Aorta (tissue), 5 donors: ENCODE data around the gene GRPEL2. TPM values are rescaled to one million over a fixed set of nuclear protein-coding genes. Genes with fewer than 3 reads are reported as not detected.
"Not testable (repeated sequence)": the region's sequence is repeated elsewhere in the genome, so short reads cannot be mapped to it uniquely, and the experiment has no call there.

Source experiments
- ATAC-seq: fragments of 200-7000 bp; cut with Tn5 transposase; one replicate; pipeline ENCODE4 v1.9.1; 2022; ENCODE audit warnings: moderate library complexity; ENCODE audit not compliant: low FRiP score
- DNase-seq, 2 donors: peaks; one replicate each; pipeline ENCODE4 v3.0.0-alpha.2; 2020
- H3K27ac ChIP-seq, 2 donors: one replicate each; pipeline ENCODE4 v1.5.1; 2013; ENCODE audit warnings: low read length in 2 of 2, mild to moderate bottlenecking in 2 of 2, moderate library complexity in 2 of 2, control low read depth in 1 of 2, inconsistent platforms in 1 of 2, low read depth in 1 of 2
- H3K27me3 ChIP-seq, 2 donors: one replicate each; pipeline ENCODE4 v1.6.1; 2013; ENCODE audit warnings: control low read depth in 1 of 2, low read length in 1 of 2, mild to moderate bottlenecking in 1 of 2, moderate library complexity in 1 of 2; ENCODE audit not compliant: insufficient read depth in 2 of 2, control insufficient read depth in 1 of 2
- H3K36me3 ChIP-seq, 2 donors: one replicate each; pipeline ENCODE4 v1.6.1; 2013; ENCODE audit warnings: control low read depth in 1 of 2, low read length in 1 of 2, mild to moderate bottlenecking in 1 of 2; ENCODE audit not compliant: insufficient read depth in 2 of 2, control insufficient read depth in 1 of 2
- H3K4me1 ChIP-seq, 2 donors: one replicate each; pipeline ENCODE4 v1.6.1; 2013; ENCODE audit warnings: low read length in 2 of 2, control low read depth in 1 of 2, mild to moderate bottlenecking in 1 of 2, moderate library complexity in 1 of 2; ENCODE audit not compliant: insufficient read depth in 2 of 2, control insufficient read depth in 1 of 2
- H3K4me3 ChIP-seq, 2 donors: one replicate each; pipeline ENCODE4 v1.5.1; 2013; ENCODE audit warnings: low read length in 2 of 2, control low read depth in 1 of 2, mild to moderate bottlenecking in 1 of 2
- H3K9me3 ChIP-seq: one replicate; pipeline ENCODE4 v1.6.1; 2013; ENCODE audit warnings: mild to moderate bottlenecking, low read length; ENCODE audit not compliant: control insufficient read depth
- WGBS, 2 donors: extraction: QIAGEN DNeasy Blood & Tissue Kit; methylation state at CpG; one replicate each; pipeline ENCODE4 v1.1.7; 2013; 5-methylcytosine and 5-hydroxymethylcytosine counted together
- intact Hi-C, 2 donors: fragments of 100-400 bp; cut with DNase I; formaldehyde crosslinking; loops; one replicate each; pipeline versions ENCODE4 v1.14.2 to v1.15.0; 2022
- polyA plus RNA-seq, 2 donors: library from polyadenylated mRNA; stranded (reverse); fragments of 200-250 nt; gene quantifications; one replicate each; pipeline ENCODE4 v1.2.3, GENCODE V29; 2013
- total RNA-seq, 2 donors: library from RNA; stranded (reverse); fragmentation: NEBNext Ultra II Directional; extraction: Animal tissue kit (Norgen Biotek cat#: 25700); gene quantifications; one replicate each; pipeline ENCODE4 v1.2.1, GENCODE V29; 2021
- donor health status: healthy with polysubstance abuse.
- donor health status: Bipolar disorder and iron deficiency.
- donor health status: DM: no; HTN: no; CAD: no.
- donor health status: DM: no; HTN: no; CAD: no.
- donor health status: DM: yes; HTN: yes; CAD: no.

The GRPEL2 gene
- total and polyA plus RNA-seq, 4 donors: 1.6 to 12.9 (median 7.5) TPM

DNA sequence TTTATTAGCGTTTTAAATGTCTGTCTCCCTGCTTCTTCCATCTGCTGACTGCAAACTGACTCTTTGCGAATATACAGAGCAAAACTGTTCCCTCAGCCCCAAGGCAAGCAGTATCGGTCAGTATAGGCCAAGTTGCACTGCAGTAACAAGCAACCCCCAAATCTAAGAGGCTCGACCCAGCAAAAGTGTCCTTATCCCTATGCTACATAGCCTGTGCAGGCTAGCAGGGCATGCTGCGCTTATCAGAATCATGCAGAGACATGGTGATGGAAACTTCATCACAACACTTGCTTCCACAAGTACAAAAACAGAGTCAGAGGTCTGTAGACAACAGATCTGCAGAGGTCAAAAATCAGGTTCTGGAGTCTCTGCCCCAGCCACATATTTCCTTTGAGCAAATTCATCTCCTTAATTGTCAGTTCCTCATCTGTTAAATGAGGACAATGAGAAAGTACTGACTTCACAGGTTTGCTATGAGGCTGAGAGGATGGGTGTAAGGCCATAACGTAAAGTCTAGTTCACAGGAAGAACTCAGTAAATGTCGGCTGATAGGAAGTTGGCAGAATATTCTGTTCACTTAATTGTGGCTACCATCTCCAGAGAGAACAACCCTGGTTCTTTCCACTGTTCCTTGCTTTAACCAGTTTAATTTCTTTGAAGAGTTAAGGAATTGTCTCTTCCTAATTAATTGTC, 43.3 kb downstream of the GRPEL2 start:
- no peak overlapping the region for H3K4me3 ChIP-seq
- H3K4me1 ChIP-seq: peaks cover 0 to 1% of the 10 kb centered on the region in 2 donors
- whole genome bisulfite sequencing, 2 donors: 62 to 72% methylated on average over 7 of the region's 7 CpGs
- no peak for ATAC-seq
- peak overlapping the region; percentile 69 to 95 for H3K27ac ChIP-seq
- intact Hi-C loops: loop anchor here in 1 of 2 donors (1.0 kb wide), 1 partner anchor 18 kb away; no protein-coding TSS in a partner anchor
- H3K27me3 ChIP-seq: no peaks in the 10 kb centered on the region
- H3K9me3 ChIP-seq: no peaks in the 10 kb centered on the region
- peak in 1 of 2 donors; percentile 1 for DNase-seq
- no peaks in the 10 kb centered on the region for H3K36me3 ChIP-seq

- peaks cover 0 to 1% of the 10 kb centered on the region in 2 donors for H3K4me1 ChIP-seq
- intact Hi-C loops: no loop called here
Observed at GRCh38 chr5:149389552-149390495, 44.5 kb downstream of the GRPEL2 start.

DNA sequence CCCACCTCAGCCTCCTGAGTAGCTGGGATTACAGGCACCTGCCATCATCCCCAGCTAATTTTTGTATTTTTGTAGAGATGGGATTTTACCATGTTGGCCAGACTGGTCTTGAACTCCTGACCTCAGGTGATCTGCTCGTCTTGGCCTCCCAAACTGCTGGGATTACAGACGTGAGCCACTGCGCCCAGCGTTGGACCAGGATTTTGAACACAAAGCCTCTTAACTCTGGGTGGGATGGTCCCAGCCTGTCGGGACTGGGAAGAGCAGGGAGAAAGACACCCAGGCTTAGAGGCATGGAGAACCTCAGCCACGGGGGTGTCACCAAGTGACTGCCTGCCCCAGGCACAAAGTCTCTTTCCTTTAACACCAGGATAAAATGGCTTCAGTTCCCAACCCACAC, 45.8 kb downstream of the GRPEL2 start:
- H3K27ac ChIP-seq, H3K27me3 ChIP-seq, H3K4me1 ChIP-seq, H3K36me3 ChIP-seq, H3K9me3 ChIP-seq, H3K4me3 ChIP-seq, intact Hi-C loops, ATAC-seq: not testable (repeated sequence)
- peak in 1 of 2 donors; percentile 43 for DNase-seq
- 87 to 91% methylated on average over 6 of the region's 6 CpGs for WGBS, 2 donors

More at GRCh38 chr5:149389552-149390495, 44.5 kb downstream of the GRPEL2 start:
- Histone ChIP-seq H3K9me3 (no peaks in the 10 kb centered on the region), H3K4me3 (no peak overlapping the region), H3K27me3 (no peaks in the 10 kb centered on the region), H3K36me3 (no peaks in the 10 kb centered on the region), H3K27ac (peak overlapping the region; percentile 52 to 70)
- DNase-seq (peak in 1 of 2 donors; percentile 17), ATAC-seq (no peak)
- WGBS, 2 donors: 41 to 48% methylated on average over 11 of the region's 11 CpGs

DNA sequence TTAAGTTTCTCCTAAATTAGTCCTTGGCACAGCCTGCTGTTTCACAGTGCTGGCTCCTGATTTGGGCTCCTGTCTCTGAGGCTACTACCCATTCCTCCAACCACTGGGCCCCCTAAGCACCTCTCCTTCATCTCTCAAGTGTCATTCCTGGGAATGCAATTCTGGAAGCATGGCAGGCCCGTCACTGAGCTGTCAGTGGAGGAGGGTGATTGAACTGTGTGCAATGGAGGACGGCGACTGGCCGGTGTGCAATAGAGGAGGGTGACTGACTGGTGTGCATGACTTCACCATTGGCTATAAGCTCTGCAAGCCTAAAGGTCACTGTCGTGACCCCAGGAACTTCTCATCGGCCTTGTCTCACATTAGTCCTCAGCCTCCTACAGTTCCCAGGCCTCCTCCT, 46.2 kb downstream of the GRPEL2 start:
- Histone ChIP-seq H3K4me3 (no peak overlapping the region), H3K27ac (no peak overlapping the region), H3K9me3 (no peaks in the 10 kb centered on the region), H3K36me3 (no peaks in the 10 kb centered on the region), H3K4me1 (no peaks in the 10 kb centered on the region), H3K27me3 (no peaks in the 10 kb centered on the region)
- ATAC-seq (no peak), DNase-seq (peak in 1 of 2 donors; percentile 72)
- intact Hi-C loops: no loop called here
- WGBS, 2 donors: 80 to 93% methylated on average over 6 of the region's 6 CpGs

- H3K9me3 ChIP-seq: no peaks in the 10 kb centered on the region
- no peak overlapping the region for H3K27ac ChIP-seq
- H3K36me3 ChIP-seq: no peaks in the 10 kb centered on the region
- DNase-seq (peak in 1 of 2 donors; percentile 15), ATAC-seq (no peak)
- no peak overlapping the region for H3K4me3 ChIP-seq
- no peaks in the 10 kb centered on the region for H3K4me1 ChIP-seq
- 89 to 95% methylated on average over 19 of the region's 19 CpGs for WGBS, 2 donors
- intact Hi-C loops: no loop called here
- H3K27me3 ChIP-seq: no peaks in the 10 kb centered on the region
Observed at GRCh38 chr5:149392718-149393117, 47.4 kb downstream of the GRPEL2 start.

- H3K36me3 ChIP-seq, H3K27ac ChIP-seq, H3K9me3 ChIP-seq, DNase-seq, ATAC-seq, H3K4me3 ChIP-seq, intact Hi-C loops, H3K27me3 ChIP-seq, H3K4me1 ChIP-seq: not testable (repeated sequence)
Observed at GRCh38 chr5:149394996-149395395, 49.7 kb downstream of the GRPEL2 start.

DNA sequence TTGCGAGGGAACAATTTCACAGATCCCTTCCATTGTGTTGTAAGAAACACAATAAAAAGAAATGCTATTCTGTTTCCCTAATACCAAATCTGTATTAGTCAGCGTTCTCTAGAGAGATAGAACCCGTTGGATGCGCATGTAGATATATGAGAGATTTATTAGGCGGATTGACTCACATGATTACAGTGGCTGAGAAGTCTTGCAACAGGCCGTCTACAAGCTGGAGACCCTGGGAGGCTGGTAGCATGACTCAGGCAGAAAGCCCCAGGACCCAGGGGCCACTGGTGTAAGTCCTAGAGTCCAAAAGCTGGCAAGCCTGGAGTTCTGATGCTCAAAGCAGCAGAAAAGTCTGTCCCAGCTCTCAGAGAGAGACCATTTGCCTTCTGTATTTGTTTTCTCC, 52.2 kb downstream of the GRPEL2 start:
- H3K36me3 ChIP-seq: no peaks in the 10 kb centered on the region
- H3K4me1 ChIP-seq: no peaks in the 10 kb centered on the region
- H3K9me3 ChIP-seq: no peaks in the 10 kb centered on the region
- DNase-seq (peak; percentile 53 to 62), ATAC-seq (peak; percentile 86)
- intact Hi-C loops: no loop called here
- no peak overlapping the region for H3K27ac ChIP-seq
- no peak overlapping the region for H3K4me3 ChIP-seq
- 87 to 89% methylated on average over 6 of the region's 6 CpGs for WGBS, 2 donors
- no peaks in the 10 kb centered on the region for H3K27me3 ChIP-seq

DNA sequence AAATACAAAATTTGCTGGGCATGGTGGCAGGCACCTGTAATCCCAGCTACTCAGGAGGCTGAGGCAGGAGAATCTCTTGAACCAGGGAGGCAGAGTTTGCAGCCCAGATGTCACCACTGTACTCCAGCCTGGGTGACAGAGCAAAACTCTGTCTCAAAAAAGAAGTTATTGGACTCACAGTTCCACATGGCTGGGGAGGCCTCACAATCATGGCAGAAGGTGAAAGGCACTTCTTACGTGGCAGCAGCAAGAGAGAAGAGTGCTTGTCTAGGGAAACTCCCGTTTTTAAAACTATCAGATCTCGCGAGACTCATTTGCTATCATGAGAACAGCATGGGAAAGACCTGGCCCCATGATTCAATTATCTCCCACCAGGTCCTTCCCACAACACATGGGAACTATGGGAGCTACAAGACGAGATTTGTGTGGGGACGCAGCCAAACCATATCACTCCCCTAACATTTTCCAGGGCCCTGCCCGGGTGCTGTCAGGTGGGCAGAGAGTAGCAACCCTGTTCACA, 53.5 kb downstream of the GRPEL2 start:
- peak; percentile 13 to 16 for DNase-seq
- H3K4me1 ChIP-seq, H3K4me3 ChIP-seq, H3K27me3 ChIP-seq, H3K36me3 ChIP-seq, ATAC-seq, H3K27ac ChIP-seq, H3K9me3 ChIP-seq, intact Hi-C loops: not testable (repeated sequence)
- 78 to 79% methylated on average over 7 of the region's 7 CpGs for WGBS, 2 donors
